IMR-90 (cell line): ENCODE measurements around the gene DOC2B. TPM values are rescaled to one million over a fixed set of nuclear protein-coding genes. Genes with fewer than 3 reads are reported as not detected.

Source experiments
- ATAC-seq: fragments of 200-7000 bp; cut with Tn5 transposase; 2 replicates; pipeline ENCODE4 v1.9.1; 2020; ENCODE audit warnings: low read depth, mild to moderate bottlenecking, moderate library complexity
- BruUV-seq: library from RNA; stranded (reverse); fragments of 400-500 nt; replicated peaks from 2 replicates; lab custom pipeline; 2021; lab: Mats Ljungman, UMichigan
- CTCF ChIA-PET: fragments of 300-600 bp; formaldehyde crosslinking; extraction: SDS; loops from one replicate; lab custom pipeline; 2021; ENCODE audit warnings: antibody characterized with exemption; lab: Yijun Ruan, JAX
- POLR2A ChIA-PET: fragments of 300-600 bp; sonication (Branson Sonifier 250); formaldehyde crosslinking; loops from one replicate; lab custom pipeline; 2022; ENCODE audit warnings: antibody characterized with exemption; ENCODE audit not compliant: unreplicated experiment; lab: Charles Lee
- DNase-seq: peaks from one replicate; pipeline ENCODE4 v3.0.0; 2013
- H2AFZ ChIP-seq: replicated peaks from 2 replicates; pipeline ENCODE3; 2013; ENCODE audit warnings: low read length, mild to moderate bottlenecking; ENCODE audit not compliant: poor library complexity
- H2AK5ac ChIP-seq: 2 replicates; pipeline ENCODE4 v1.6.1; 2013; ENCODE audit warnings: low read depth, low read length, inconsistent platforms
- H2AK9ac ChIP-seq: replicated peaks from 2 replicates; pipeline ENCODE3; 2013; ENCODE audit warnings: mild to moderate bottlenecking, low read depth, low read length, moderate library complexity; ENCODE audit not compliant: poor library complexity
- H2BK120ac ChIP-seq: 2 replicates; pipeline ENCODE4 v1.6.1; 2013; ENCODE audit warnings: low read depth, low read length, inconsistent platforms
- H2BK15ac ChIP-seq: 3 replicates; pipeline ENCODE4 v1.6.1; 2013; ENCODE audit warnings: low read depth, low read length, inconsistent platforms
- H2BK20ac ChIP-seq: 2 replicates; pipeline ENCODE4 v1.6.1; 2013; ENCODE audit warnings: low read depth, mild to moderate bottlenecking, inconsistent platforms, low read length, moderate library complexity
- H2BK5ac ChIP-seq: 2 replicates; pipeline ENCODE4 v1.6.1; 2013; ENCODE audit warnings: mild to moderate bottlenecking, low read depth, low read length, inconsistent platforms; ENCODE audit not compliant: poor library complexity, severe bottlenecking
- H3K14ac ChIP-seq: replicated peaks from 2 replicates; pipeline ENCODE4 v1.6.1; 2013; ENCODE audit warnings: low read depth, low read length, inconsistent platforms
- H3K18ac ChIP-seq: 2 replicates; pipeline ENCODE4 v1.6.1; 2013; ENCODE audit warnings: low read depth, low read length, control low read depth
- H3K23ac ChIP-seq: 2 replicates; pipeline ENCODE4 v1.6.1; 2013; ENCODE audit warnings: low read depth, low read length, inconsistent platforms
- H3K27ac ChIP-seq: 2 replicates; pipeline ENCODE4 v1.5.1; 2013; ENCODE audit warnings: mild to moderate bottlenecking, control low read depth, low read length; ENCODE audit not compliant: insufficient read depth
- H3K27me3 ChIP-seq: 2 replicates; pipeline ENCODE4 v1.6.1; 2013; ENCODE audit warnings: low read length; ENCODE audit not compliant: control insufficient read depth, insufficient read depth
- H3K36me3 ChIP-seq: 2 replicates; pipeline ENCODE4 v1.6.1; 2013; ENCODE audit warnings: low read length, mixed read lengths; ENCODE audit not compliant: control insufficient read depth, insufficient read depth
- H3K4ac ChIP-seq: 2 replicates; pipeline ENCODE4 v1.6.1; 2013; ENCODE audit warnings: low read depth, low read length, inconsistent platforms
- H3K4me1 ChIP-seq: 2 replicates; pipeline ENCODE4 v1.6.1; 2013; ENCODE audit warnings: low read length, mixed read lengths; ENCODE audit not compliant: control insufficient read depth, insufficient read depth
- H3K4me2 ChIP-seq: 2 replicates; pipeline ENCODE4 v1.6.1; 2013; ENCODE audit warnings: low read depth, mild to moderate bottlenecking, control low read depth, low read length, moderate library complexity
- H3K4me3 ChIP-seq: 2 replicates; pipeline ENCODE4 v1.5.1; 2013; ENCODE audit warnings: low read depth, mild to moderate bottlenecking, control low read depth, low read length, moderate library complexity; ENCODE audit not compliant: insufficient read depth
- H3K56ac ChIP-seq: 2 replicates; pipeline ENCODE4 v1.6.1; 2013; ENCODE audit warnings: low read length, inconsistent platforms; ENCODE audit not compliant: insufficient read depth; ENCODE audit errors: extremely low read depth
- H3K79me1 ChIP-seq, 2 experiments: 2 replicates each; pipeline ENCODE4 v1.6.1; 2013; ENCODE audit warnings: low read length in 2 of 2, inconsistent platforms in 1 of 2, low read depth in 1 of 2
- H3K9ac ChIP-seq: 2 replicates; pipeline ENCODE4 v1.6.1; 2013; ENCODE audit warnings: low read depth, low read length, control low read depth
- H3K9me1 ChIP-seq: 2 replicates; pipeline ENCODE4 v1.6.1; 2013; ENCODE audit warnings: low read length, inconsistent platforms; ENCODE audit not compliant: insufficient read depth
- H3K9me3 ChIP-seq: 2 replicates; pipeline ENCODE4 v1.6.1; 2013; ENCODE audit warnings: low read length; ENCODE audit not compliant: control insufficient read depth, insufficient read depth
- H4K20me1 ChIP-seq: 2 replicates; pipeline ENCODE4 v1.6.1; 2013; ENCODE audit warnings: low read length, inconsistent platforms; ENCODE audit not compliant: insufficient read depth
- H4K5ac ChIP-seq: 2 replicates; pipeline ENCODE4 v1.6.1; 2013; ENCODE audit warnings: mild to moderate bottlenecking, low read depth, low read length, control low read depth
- H4K8ac ChIP-seq, 2 experiments: 2 replicates each; pipeline ENCODE4 v1.6.1; 2013; ENCODE audit warnings: low read depth in 2 of 2, low read length in 2 of 2, control low read depth in 1 of 2, inconsistent platforms in 1 of 2
- H4K91ac ChIP-seq: 2 replicates; pipeline ENCODE4 v1.6.1; 2013; ENCODE audit warnings: low read depth, low read length, inconsistent platforms; ENCODE audit not compliant: insufficient read depth
- ELK1 ChIP-seq: fragments of 150-350 bp; IDR thresholded peaks from 2 replicates; pipeline ENCODE4 v1.6.1; 2016; ENCODE audit warnings: low read depth, mild to moderate bottlenecking, low read length, moderate library complexity, borderline replicate concordance
- FOS ChIP-seq: fragments of 150-350 bp; IDR thresholded peaks from 2 replicates; pipeline ENCODE4 v1.6.1; 2016; ENCODE audit warnings: low read depth, low read length
- RCOR1 ChIP-seq: IDR thresholded peaks from 2 replicates; pipeline ENCODE4 v1.6.1; 2012; ENCODE audit warnings: mild to moderate bottlenecking, low read length, improper control_type of control experiment; ENCODE audit not compliant: insufficient replicate concordance
- SMC3 ChIP-seq: fragments of 150-350 bp; IDR thresholded peaks from 2 replicates; pipeline ENCODE4 v1.6.1; 2016; ENCODE audit warnings: low read depth, mild to moderate bottlenecking, antibody characterized with exemption, low read length, moderate library complexity
- WGBS, 2 experiments: methylation state at CpG; one replicate each; pipeline versions ENCODE4 v1.1.5 to v1.1.7; 2013; ENCODE audit warnings: missing lambda C conversion rate in 2 of 2; ENCODE audit not compliant: insufficient read length in 1 of 2; ENCODE audit errors: extremely low coverage in 2 of 2; 5-methylcytosine and 5-hydroxymethylcytosine counted together
- dilution Hi-C: fragments of 300-500 bp; cut with HindIII; formaldehyde crosslinking; loops from one replicate; pipeline ENCODE4 v1.14.3; 2018; ENCODE audit warnings: low sequenced_read_pairs; ENCODE audit not compliant: unreplicated experiment
- in situ Hi-C: fragments of 300-500 bp; cut with MboI; formaldehyde crosslinking; loops from 3 replicates; pipeline ENCODE4 v1.14.3; 2019; ENCODE audit warnings: low sequenced_read_pairs, inconsistent platforms, mixed read lengths
- intact Hi-C: fragments of 100-400 bp; cut with micrococcal nuclease; formaldehyde crosslinking; loops from 2 replicates; pipeline ENCODE4 v1.10.0; 2022
- polyA plus RNA-seq, 3 experiments: library from polyadenylated mRNA; depleted of rRNA; stranded (reverse); fragments of >200 nt; gene quantifications; 2 replicates each; pipeline ENCODE4 v1.2.3, GENCODE V29; 2012; ENCODE audit warnings: low replicate concordance in 1 of 3
- total RNA-seq: library from RNA; depleted of rRNA; stranded (reverse); fragments of >200 nt; gene quantifications from 2 replicates; pipeline ENCODE4 v1.2.3, GENCODE V29; 2012

Gene DOC2B
- total and polyA plus RNA-seq, 2 of the 4 experiments (the other 2 are of a cell fraction): not detected

GRCh38 chr17:151886-152859 lies 29.3 kb downstream of the DOC2B start:
- no peak overlapping the region for H3K27ac ChIP-seq
- no peaks in the 10 kb centered on the region for H3K36me3 ChIP-seq
- no peak overlapping the region for H2AK5ac ChIP-seq
- WGBS, 2 experiments: 78% methylated on average over 15 of the region's 26 CpGs; no CpG with 5 or more reads in 1 of the 2 experiments
- no peak overlapping the region for H2BK20ac ChIP-seq
- no peaks in the 10 kb centered on the region for H4K20me1 ChIP-seq
- H4K91ac ChIP-seq: no peak overlapping the region
- ATAC-seq (peak; percentile 32; the same call in 1 of the 2 replicates), DNase-seq (peak; percentile 8)
- no peaks in the 10 kb centered on the region for H3K79me1 ChIP-seq
- H3K4me2 ChIP-seq: no peak overlapping the region
- no peak overlapping the region for H3K14ac ChIP-seq
- no peak overlapping the region for H3K56ac ChIP-seq
- H2AFZ ChIP-seq: no peak overlapping the region
- no peak overlapping the region for H2BK5ac ChIP-seq
- dilution Hi-C loops: no loop called here
- no peak overlapping the region for H4K5ac ChIP-seq
- no peak overlapping the region for H2BK120ac ChIP-seq
- H3K27me3 ChIP-seq: peaks cover 8% of the 10 kb centered on the region
- H3K4ac ChIP-seq: no peak overlapping the region
- H2AK9ac ChIP-seq: no peak overlapping the region
- H3K23ac ChIP-seq: no peak overlapping the region
- TF ChIP-seq FOS (0 out of 2 replicates have a peak, but pooled peaks have one; percentile 14), ELK1 (no peak), SMC3 (no peak), RCOR1 (peak; percentile 29)
- in situ Hi-C loops: no loop called here
- intact Hi-C loops: no loop called here
- H3K4me3 ChIP-seq: no peak overlapping the region
- H3K9me1 ChIP-seq: no peaks in the 10 kb centered on the region
- no peaks in the 10 kb centered on the region for H3K9me3 ChIP-seq
- no peak overlapping the region for H4K8ac ChIP-seq
- ChIA-PET POLR2A (no interaction called here), CTCF (no interaction called here)
- BruUV-seq: no TSS peak
- peaks cover 2% of the 10 kb centered on the region; the same call in 1 of the 2 replicates for H3K4me1 ChIP-seq
- no peak overlapping the region for H3K18ac ChIP-seq
- no peak overlapping the region for H3K9ac ChIP-seq
- H2BK15ac ChIP-seq: no peak overlapping the region
